SK-N-SH (cell line): Measurements from ENCODE around the gene SLC25A17. TPM values are rescaled to one million over a fixed set of nuclear protein-coding genes. Genes with fewer than 3 reads are reported as not detected.

Source experiments
- CTCF ChIA-PET: fragments of 300-600, 350-600 bp; formaldehyde crosslinking; extraction: SDS; loops from one replicate; lab custom pipeline; 2021; lab: Yijun Ruan, JAX
- POLR2A ChIA-PET: fragments of 350-600 bp; sonication (Branson Sonifier 250); formaldehyde crosslinking; extraction: SDS; loops from one replicate; lab custom pipeline; 2020; ENCODE audit warnings: antibody characterized with exemption, inconsistent platforms; lab: Yijun Ruan, JAX
- DNase-seq: peaks from one replicate; pipeline ENCODE4 v3.0.0; 2012
- H2AFZ ChIP-seq: fragments of 200-600 bp; sonication (generic); 2 replicates; pipeline ENCODE4 v1.8.1; 2016; ENCODE audit warnings: antibody characterized with exemption, mild to moderate bottlenecking, low read depth
- H3F3A ChIP-seq: fragments of 200-600 bp; sonication (generic); replicated peaks from 2 replicates; pipeline ENCODE3; 2016; ENCODE audit warnings: antibody characterized with exemption, mild to moderate bottlenecking; ENCODE audit not compliant: insufficient read depth
- H3K27ac ChIP-seq, 2 experiments: fragments of 200-500 bp in 1 of 2; fragments of 200-600 bp in 1 of 2; sonication (Bioruptor generic) in 1 of 2; sonication (generic), shearing (Covaris generic) in 1 of 2; 2 replicates each; pipeline versions ENCODE4 v1.5.1 to v1.6.1; 2014 to 2016; ENCODE audit warnings: low read depth in 2 of 2, inconsistent platforms in 1 of 2, low read length in 1 of 2, mild to moderate bottlenecking in 1 of 2, mixed read lengths in 1 of 2
- H3K27me3 ChIP-seq: fragments of 200-600 bp; sonication (generic), shearing (Covaris generic); 2 replicates; pipeline ENCODE4 v1.6.1; 2016; ENCODE audit warnings: mixed run types; ENCODE audit not compliant: insufficient read depth
- H3K36me3 ChIP-seq, 2 experiments: fragments of 200-500 bp in 1 of 2; fragments of 200-600 bp in 1 of 2; sonication (Bioruptor generic) in 1 of 2; sonication (generic) in 1 of 2; replicated peaks in 1 of 2; 2 replicates each; pipeline versions ENCODE3 to v1.5.1; 2014 to 2016; ENCODE audit warnings: low read length in 1 of 2, mild to moderate bottlenecking in 1 of 2; ENCODE audit not compliant: insufficient read depth in 2 of 2, control insufficient read depth in 1 of 2
- H3K4me1 ChIP-seq, 2 experiments: fragments of 200-500 bp in 1 of 2; fragments of 200-600 bp in 1 of 2; sonication (Bioruptor generic) in 1 of 2; sonication (generic), shearing (Covaris generic) in 1 of 2; 2 replicates each; pipeline versions ENCODE4 v1.5.1 to v1.6.1; 2014 to 2016; ENCODE audit warnings: low read depth in 1 of 2, low read length in 1 of 2, mixed run types in 1 of 2; ENCODE audit not compliant: insufficient read depth in 2 of 2, control insufficient read depth in 1 of 2
- H3K4me2 ChIP-seq: fragments of 200-600 bp; sonication (generic), shearing (Covaris generic); 2 replicates; pipeline ENCODE4 v1.6.1; 2017; ENCODE audit warnings: mixed run types
- H3K4me3 ChIP-seq, 2 experiments: fragments of 200-500 bp in 1 of 2; fragments of 200-600 bp in 1 of 2; sonication (Bioruptor generic) in 1 of 2; sonication (generic), shearing (Covaris generic) in 1 of 2; 2 replicates each; pipeline versions ENCODE4 v1.5.1 to v1.8.1; 2014 to 2016; ENCODE audit warnings: low read depth in 2 of 2, inconsistent platforms in 1 of 2, low read length in 1 of 2, mild to moderate bottlenecking in 1 of 2, mixed read lengths in 1 of 2, moderate library complexity in 1 of 2
- H3K79me2 ChIP-seq: fragments of 200-600 bp; sonication (generic); 2 replicates; pipeline ENCODE4 v1.8.1; 2017; ENCODE audit warnings: mild to moderate bottlenecking; ENCODE audit not compliant: insufficient read depth
- H3K9ac ChIP-seq: fragments of 200-600 bp; sonication (generic); 2 replicates; pipeline ENCODE4 v1.6.1; 2017; ENCODE audit warnings: mixed run types
- H3K9me2 ChIP-seq: fragments of 200-600 bp; sonication (generic); 2 replicates; pipeline ENCODE4 v1.6.1; 2017; ENCODE audit warnings: mixed run types
- H3K9me3 ChIP-seq: fragments of 200-600 bp; sonication (generic); 2 replicates; pipeline ENCODE4 v1.6.1; 2017; ENCODE audit warnings: mixed run types, mild to moderate bottlenecking, moderate library complexity
- H4K20me1 ChIP-seq: fragments of 200-600 bp; sonication (generic); 2 replicates; pipeline ENCODE4 v1.6.1; 2017; ENCODE audit warnings: mild to moderate bottlenecking, mixed run types; ENCODE audit not compliant: insufficient read depth
- CHD2 ChIP-seq: fragments of 150-350 bp; IDR thresholded peaks from 2 replicates; pipeline ENCODE4 v1.6.1; 2018; ENCODE audit warnings: low read length; ENCODE audit not compliant: partially characterized antibody
- FOXJ3 ChIP-seq: sonication (generic); formaldehyde crosslinking; IDR thresholded peaks from 2 replicates; pipeline ENCODE4 v1.5.1; 2020; ENCODE audit warnings: mild to moderate bottlenecking, missing genetic modification reagents
- GABPA ChIP-seq: IDR thresholded peaks from 2 replicates; pipeline ENCODE4 v1.4.0; 2012; ENCODE audit warnings: low read depth, mild to moderate bottlenecking
- GATA2 ChIP-seq: sonication (generic); formaldehyde crosslinking; IDR thresholded peaks from 2 replicates; pipeline ENCODE4 v1.5.0; 2020; ENCODE audit warnings: mild to moderate bottlenecking, missing genetic modification reagents
- JUND ChIP-seq: IDR thresholded peaks from 2 replicates; pipeline ENCODE4 v1.4.0; 2012
- MXI1 ChIP-seq: IDR thresholded peaks from 2 replicates; pipeline ENCODE4 v1.6.1; 2012; ENCODE audit warnings: mild to moderate bottlenecking, low read depth, low read length, improper control_type of control experiment
- POLR2AphosphoS5 ChIP-seq: IDR thresholded peaks from 2 replicates; pipeline ENCODE4 v1.6.1; 2012; ENCODE audit warnings: low read depth, low read length
- RAD21 ChIP-seq: IDR thresholded peaks from 2 replicates; pipeline ENCODE4 v1.6.1; 2012; ENCODE audit warnings: mild to moderate bottlenecking, low read length
- RCOR1 ChIP-seq: fragments of 150-350 bp; IDR thresholded peaks from 2 replicates; pipeline ENCODE4 v1.6.1; 2017; ENCODE audit warnings: antibody characterized with exemption, low read length
- RXRA ChIP-seq: IDR thresholded peaks from 2 replicates; pipeline ENCODE4 v1.4.0; 2012; ENCODE audit warnings: low read depth, mild to moderate bottlenecking, borderline replicate concordance
- SIN3A ChIP-seq: IDR thresholded peaks from 2 replicates; pipeline ENCODE4 v1.6.1; 2012; ENCODE audit warnings: low read depth, mild to moderate bottlenecking, low read length, moderate library complexity, borderline replicate concordance
- TAF1 ChIP-seq: IDR thresholded peaks from 2 replicates; pipeline ENCODE4 v1.6.1; 2012; ENCODE audit warnings: low read depth, mild to moderate bottlenecking, low read length, moderate library complexity, borderline replicate concordance
- TEAD4 ChIP-seq: IDR thresholded peaks from 2 replicates; pipeline ENCODE4 v1.4.0; 2012; ENCODE audit warnings: mild to moderate bottlenecking, borderline replicate concordance; ENCODE audit not compliant: insufficient read depth
- ZBTB33 ChIP-seq: IDR thresholded peaks from 2 replicates; pipeline ENCODE4 v1.4.0; 2012; ENCODE audit warnings: low read depth, borderline replicate concordance
- WGBS: methylation state at CpG from one replicate; pipeline ENCODE4 v1.1.6; 2017; ENCODE audit warnings: low lambda C conversion rate; 5-methylcytosine and 5-hydroxymethylcytosine counted together
- polyA plus RNA-seq, 3 experiments: library from polyadenylated mRNA; depleted of rRNA; stranded (reverse); fragments of >200 nt; gene quantifications; 2 replicates each; pipeline ENCODE4 v1.2.3, GENCODE V29; 2012

The SLC25A17 gene
- polyA plus RNA-seq, 1 of the 3 experiments (the other 2 are of a cell fraction) = 11.1 TPM

- Histone ChIP-seq H2AFZ (no peak overlapping the region), H3K4me2 (peak overlapping the region; percentile 83), H3K27me3 (no peaks in the 10 kb centered on the region), H4K20me1 (peaks cover 32% of the 10 kb centered on the region; the same call in 1 of the 2 replicates), H3K9me2 (no peaks in the 10 kb centered on the region), H3K9ac (peak overlapping the region; percentile 95), H3K27ac (peak overlapping the region in 1 of 2 experiments; percentile 93; a peak in 3 of 4 replicates), H3F3A (no peaks in the 10 kb centered on the region), H3K4me1 (peaks cover 0 to 9% of the 10 kb centered on the region in 2 experiments; a peak in 3 of 4 replicates), H3K79me2 (peaks cover 93% of the 10 kb centered on the region), H3K4me3 (peak overlapping the region; percentile 76 to 77), H3K36me3 (no peaks in the 10 kb centered on the region), H3K9me3 (no peaks in the 10 kb centered on the region)
- POLR2A ChIA-PET = no interaction called here
- DNase-seq = no peak
- 25% methylated on average over 20 of the region's 20 CpGs for WGBS
- TF ChIP-seq ZBTB33 (no peak), FOXJ3 (CRISPR knock-in tag) (no peak), JUND (no peak), GATA2 (CRISPR knock-in tag) (no peak), GABPA (no peak), TEAD4 (no peak), MXI1 (no peak), RAD21 (no peak), RCOR1 (no peak)
- CTCF ChIA-PET = no interaction called here
Observed at GRCh38 chr22:40855071-40855978, 36.2 kb upstream of the SLC25A17 start.

GRCh38 chr22:40853961-40854360 lies 34.8 kb upstream of the SLC25A17 start:
- peaks cover 0 to 9% of the 10 kb centered on the region in 2 experiments; a peak in 3 of 4 replicates for H3K4me1 ChIP-seq
- H3K4me3 ChIP-seq = peak overlapping the region in 1 of 2 experiments; percentile 76; a peak in 1 of 4 replicates
- peaks cover 0 to 8% of the 10 kb centered on the region in 2 experiments for H3K36me3 ChIP-seq
- no peak for TF ChIP-seq POLR2AphosphoS5
- no peak for TF ChIP-seq TAF1
- TF ChIP-seq SIN3A = no peak
- TF ChIP-seq TEAD4 = no peak
- TF ChIP-seq RXRA = no peak
- TF ChIP-seq CHD2 = no peak
- no peaks in the 10 kb centered on the region for H3K27me3 ChIP-seq
- H3F3A ChIP-seq = no peaks in the 10 kb centered on the region
- H3K9ac ChIP-seq = peak overlapping the region; percentile 95; the same call in 1 of the 2 replicates
- H3K27ac ChIP-seq = no peak overlapping the region
- H3K79me2 ChIP-seq = peaks cover 93% of the 10 kb centered on the region
- ChIA-PET CTCF (interaction anchor here (1.0 kb wide), 1 partner anchor 207 kb away, joined by 3 read pairs; no protein-coding TSS in a partner anchor), POLR2A (no interaction called here)
- H3K9me3 ChIP-seq = no peaks in the 10 kb centered on the region
- peak overlapping the region; percentile 83 for H3K4me2 ChIP-seq
- WGBS = 16% methylated on average over 3 of the region's 3 CpGs
- no peaks in the 10 kb centered on the region for H3K9me2 ChIP-seq
- peak; percentile 0 for DNase-seq
- H2AFZ ChIP-seq = no peak overlapping the region
- H4K20me1 ChIP-seq = peaks cover 32% of the 10 kb centered on the region; the same call in 1 of the 2 replicates
